GM23338 (cell line): ENCODE results near the gene EPC1. TPM values are rescaled to one million over a fixed set of nuclear protein-coding genes. Genes with fewer than 3 reads are reported as not detected.

Experiments
- ATAC-seq: fragments of 200-7000 bp; cut with Tn5 transposase; 3 replicates; pipeline ENCODE4 v1.9.1; 2020
- DNase-seq: peaks from one replicate; pipeline ENCODE4 v3.0.0-alpha.2; 2015; ENCODE audit warnings: low spot score
- H2AFZ ChIP-seq: fragments of 200-600 bp; sonication (generic); 2 replicates; pipeline ENCODE4 v1.8.0; 2016; ENCODE audit warnings: antibody characterized with exemption, mild to moderate bottlenecking, moderate library complexity
- H3F3A ChIP-seq: fragments of 200-600 bp; sonication (generic); replicated peaks from 2 replicates; pipeline ENCODE4 v1.8.0; 2017; ENCODE audit warnings: antibody characterized with exemption, mixed run types, low read depth
- H3K27ac ChIP-seq: fragments of 200-600 bp; sonication (generic); 2 replicates; pipeline ENCODE4 v1.6.1; 2016; ENCODE audit warnings: low read depth
- H3K27me3 ChIP-seq: fragments of 200-600 bp; sonication (generic); 2 replicates; pipeline ENCODE4 v1.8.0; 2016; ENCODE audit warnings: mild to moderate bottlenecking, mixed run types, moderate library complexity; ENCODE audit not compliant: insufficient read depth
- H3K36me3 ChIP-seq: fragments of 200-600 bp; sonication (generic); 2 replicates; pipeline ENCODE4 v1.8.0; 2016; ENCODE audit warnings: mild to moderate bottlenecking; ENCODE audit not compliant: insufficient read depth
- H3K4me1 ChIP-seq: fragments of 200-600 bp; sonication (generic); 2 replicates; pipeline ENCODE4 v1.8.0; 2016; ENCODE audit warnings: mild to moderate bottlenecking, moderate library complexity; ENCODE audit not compliant: insufficient read depth
- H3K4me2 ChIP-seq: fragments of 200-600 bp; sonication (generic); 2 replicates; pipeline ENCODE4 v1.7.1; 2017; ENCODE audit warnings: mixed run types
- H3K4me3 ChIP-seq: fragments of 200-600 bp; sonication (generic); 2 replicates; pipeline ENCODE4 v1.6.1; 2016; ENCODE audit warnings: mixed run types
- H3K79me2 ChIP-seq: fragments of 200-600 bp; sonication (generic); replicated peaks from 2 replicates; pipeline ENCODE4 v1.8.0; 2017; ENCODE audit warnings: mild to moderate bottlenecking; ENCODE audit not compliant: insufficient read depth
- H3K9me2 ChIP-seq: fragments of 200-600 bp; sonication (generic); 2 replicates; pipeline ENCODE4 v1.8.0; 2017; ENCODE audit not compliant: insufficient read depth
- H4K20me1 ChIP-seq: fragments of 200-600 bp; sonication (generic); replicated peaks from 2 replicates; pipeline ENCODE4 v1.8.0; 2017; ENCODE audit warnings: mild to moderate bottlenecking; ENCODE audit not compliant: insufficient read depth
- H3K27ac Mint-ChIP-seq: 2 replicates; pipeline ENCODE4 v1.8.0; 2020; ENCODE audit warnings: inconsistent platforms, mild to moderate bottlenecking, moderate library complexity, mixed read lengths
- H3K27me3 Mint-ChIP-seq: 3 replicates; pipeline ENCODE4 v1.8.0; 2022; ENCODE audit warnings: low read depth, mild to moderate bottlenecking, moderate library complexity, mixed read lengths, inconsistent platforms; ENCODE audit not compliant: insufficient read depth, poor library complexity
- H3K36me3 Mint-ChIP-seq: 3 replicates; pipeline ENCODE4 v1.8.0; 2021; ENCODE audit warnings: low read depth, mild to moderate bottlenecking, inconsistent platforms, moderate library complexity, mixed read lengths
- H3K4me1 Mint-ChIP-seq: 3 replicates; pipeline ENCODE4 v1.8.0; 2020; ENCODE audit warnings: mild to moderate bottlenecking, inconsistent platforms, mixed read lengths
- H3K4me3 Mint-ChIP-seq: 3 replicates; pipeline ENCODE4 v1.8.0; 2021; ENCODE audit warnings: moderate library complexity, mild to moderate bottlenecking, inconsistent platforms, mixed read lengths
- H3K9me3 Mint-ChIP-seq: 3 replicates; pipeline ENCODE4 v1.8.0; 2020; ENCODE audit warnings: moderate library complexity, mild to moderate bottlenecking, inconsistent platforms, mixed read lengths
- CREB1 ChIP-seq: fragments of 250-450 bp; sonication (Bioruptor Pico); IDR thresholded peaks from 2 replicates; pipeline ENCODE4 v1.5.0; 2020; ENCODE audit warnings: low read depth, mild to moderate bottlenecking, moderate library complexity
- CTCF ChIP-seq, 2 experiments: fragments of 200-600 bp in 1 of 2; sonication (generic) in 1 of 2; conservative IDR thresholded peaks; 2 replicates each; pipeline versions ENCODE4 v1.5.1 to v1.6.1; 2016 to 2017; ENCODE audit warnings: antibody characterized with exemption in 2 of 2, low read depth in 2 of 2, mild to moderate bottlenecking in 2 of 2, moderate library complexity in 1 of 2
- ETS1 ChIP-seq: IDR thresholded peaks from 2 replicates; pipeline ENCODE4 v1.6.1; 2016; ENCODE audit warnings: antibody characterized with exemption
- EZH2 ChIP-seq: fragments of 200-600 bp; sonication (generic); IDR thresholded peaks from one replicate; pipeline ENCODE4 v1.8.0; 2017; ENCODE audit warnings: antibody characterized with exemption, mild to moderate bottlenecking, low read depth; ENCODE audit not compliant: unreplicated experiment
- POLR2AphosphoS5 ChIP-seq: IDR thresholded peaks from 2 replicates; pipeline ENCODE4 v1.6.1; 2016; ENCODE audit warnings: antibody characterized with exemption, low read depth
- STAT1 ChIP-seq: IDR thresholded peaks from one replicate; pipeline ENCODE4 v1.6.1; 2016; ENCODE audit warnings: antibody characterized with exemption; ENCODE audit not compliant: unreplicated experiment
- ZNF114 ChIP-seq: fragments of 250-450 bp; sonication (Bioruptor Pico); IDR thresholded peaks from 2 replicates; pipeline ENCODE4 v1.5.0; 2020; ENCODE audit warnings: mild to moderate bottlenecking, moderate library complexity
- ZNF331 ChIP-seq: fragments of 250-450 bp; sonication (Bioruptor Pico); IDR thresholded peaks from 2 replicates; pipeline ENCODE4 v1.5.0; 2020; ENCODE audit warnings: low read depth, mild to moderate bottlenecking, moderate library complexity
- polyA plus RNA-seq: library from polyadenylated mRNA; unstranded; fragments of >200 nt; fragmentation: Nextera tagmentation; extraction: Ambion mirVana; gene quantifications from 2 replicates; pipeline ENCODE4 v1.2.1, GENCODE V29; 2016
- total RNA-seq: library from RNA; depleted of rRNA; stranded (reverse); fragments of >200 nt; shearing (Covaris generic); gene quantifications from 2 replicates; pipeline ENCODE4 v1.2.3, GENCODE V29; 2014
- TF ChIP-seq, protein P1 (sequence below): fragments of 250-450 bp; sonication (Bioruptor Pico); IDR thresholded peaks from 2 replicates; pipeline ENCODE4 v1.5.0; 2020; ENCODE audit warnings: mild to moderate bottlenecking, moderate library complexity

The EPC1 gene
- total and polyA plus RNA-seq, 2 experiments from 2014 or later: 24.1 to 25.9 TPM

DNA sequence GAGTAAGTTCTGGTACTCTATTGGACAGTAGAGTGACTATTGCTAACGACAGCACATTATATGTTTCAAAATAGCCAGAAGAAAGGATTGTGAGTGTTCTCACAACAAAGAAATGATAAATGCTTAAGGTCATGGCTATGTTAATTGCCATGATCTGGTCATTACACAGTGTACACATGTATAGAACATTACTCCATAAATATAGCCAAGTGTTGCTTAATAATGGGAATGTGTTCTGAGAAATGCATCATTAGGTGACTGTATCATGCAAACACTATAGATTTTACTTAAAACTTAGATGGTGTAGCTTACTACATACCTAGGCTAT is 19.6 kb downstream of the EPC1 start:
- Histone ChIP-seq H4K20me1 (peaks cover 36% of the 10 kb centered on the region), H3K4me3 (no peak overlapping the region), H3K27me3 (no peaks in the 10 kb centered on the region), H3K9me2 (no peaks in the 10 kb centered on the region), H2AFZ (no peak overlapping the region), H3K36me3 (no peaks in the 10 kb centered on the region), H3F3A (no peaks in the 10 kb centered on the region), H3K4me2 (peak overlapping the region; percentile 9; the same call in 1 of the 2 replicates), H3K79me2 (peaks cover 100% of the 10 kb centered on the region), H3K27ac (no peak overlapping the region), H3K4me1 (peaks cover 55% of the 10 kb centered on the region)
- TF ChIP-seq ETS1: no peak
- TF ChIP-seq EZH2: no peak
- TF ChIP-seq STAT1: no peak
- no peak for TF ChIP-seq CREB1 (CRISPR knock-in tag)
- no peak for TF ChIP-seq CTCF (conservative IDR thresholded peaks at IDR 0.05; ENCODE audit: low read depth in 2 of 2)
- no peak for TF ChIP-seq ZNF114 (CRISPR knock-in tag)
- TF ChIP-seq, protein P1, sequence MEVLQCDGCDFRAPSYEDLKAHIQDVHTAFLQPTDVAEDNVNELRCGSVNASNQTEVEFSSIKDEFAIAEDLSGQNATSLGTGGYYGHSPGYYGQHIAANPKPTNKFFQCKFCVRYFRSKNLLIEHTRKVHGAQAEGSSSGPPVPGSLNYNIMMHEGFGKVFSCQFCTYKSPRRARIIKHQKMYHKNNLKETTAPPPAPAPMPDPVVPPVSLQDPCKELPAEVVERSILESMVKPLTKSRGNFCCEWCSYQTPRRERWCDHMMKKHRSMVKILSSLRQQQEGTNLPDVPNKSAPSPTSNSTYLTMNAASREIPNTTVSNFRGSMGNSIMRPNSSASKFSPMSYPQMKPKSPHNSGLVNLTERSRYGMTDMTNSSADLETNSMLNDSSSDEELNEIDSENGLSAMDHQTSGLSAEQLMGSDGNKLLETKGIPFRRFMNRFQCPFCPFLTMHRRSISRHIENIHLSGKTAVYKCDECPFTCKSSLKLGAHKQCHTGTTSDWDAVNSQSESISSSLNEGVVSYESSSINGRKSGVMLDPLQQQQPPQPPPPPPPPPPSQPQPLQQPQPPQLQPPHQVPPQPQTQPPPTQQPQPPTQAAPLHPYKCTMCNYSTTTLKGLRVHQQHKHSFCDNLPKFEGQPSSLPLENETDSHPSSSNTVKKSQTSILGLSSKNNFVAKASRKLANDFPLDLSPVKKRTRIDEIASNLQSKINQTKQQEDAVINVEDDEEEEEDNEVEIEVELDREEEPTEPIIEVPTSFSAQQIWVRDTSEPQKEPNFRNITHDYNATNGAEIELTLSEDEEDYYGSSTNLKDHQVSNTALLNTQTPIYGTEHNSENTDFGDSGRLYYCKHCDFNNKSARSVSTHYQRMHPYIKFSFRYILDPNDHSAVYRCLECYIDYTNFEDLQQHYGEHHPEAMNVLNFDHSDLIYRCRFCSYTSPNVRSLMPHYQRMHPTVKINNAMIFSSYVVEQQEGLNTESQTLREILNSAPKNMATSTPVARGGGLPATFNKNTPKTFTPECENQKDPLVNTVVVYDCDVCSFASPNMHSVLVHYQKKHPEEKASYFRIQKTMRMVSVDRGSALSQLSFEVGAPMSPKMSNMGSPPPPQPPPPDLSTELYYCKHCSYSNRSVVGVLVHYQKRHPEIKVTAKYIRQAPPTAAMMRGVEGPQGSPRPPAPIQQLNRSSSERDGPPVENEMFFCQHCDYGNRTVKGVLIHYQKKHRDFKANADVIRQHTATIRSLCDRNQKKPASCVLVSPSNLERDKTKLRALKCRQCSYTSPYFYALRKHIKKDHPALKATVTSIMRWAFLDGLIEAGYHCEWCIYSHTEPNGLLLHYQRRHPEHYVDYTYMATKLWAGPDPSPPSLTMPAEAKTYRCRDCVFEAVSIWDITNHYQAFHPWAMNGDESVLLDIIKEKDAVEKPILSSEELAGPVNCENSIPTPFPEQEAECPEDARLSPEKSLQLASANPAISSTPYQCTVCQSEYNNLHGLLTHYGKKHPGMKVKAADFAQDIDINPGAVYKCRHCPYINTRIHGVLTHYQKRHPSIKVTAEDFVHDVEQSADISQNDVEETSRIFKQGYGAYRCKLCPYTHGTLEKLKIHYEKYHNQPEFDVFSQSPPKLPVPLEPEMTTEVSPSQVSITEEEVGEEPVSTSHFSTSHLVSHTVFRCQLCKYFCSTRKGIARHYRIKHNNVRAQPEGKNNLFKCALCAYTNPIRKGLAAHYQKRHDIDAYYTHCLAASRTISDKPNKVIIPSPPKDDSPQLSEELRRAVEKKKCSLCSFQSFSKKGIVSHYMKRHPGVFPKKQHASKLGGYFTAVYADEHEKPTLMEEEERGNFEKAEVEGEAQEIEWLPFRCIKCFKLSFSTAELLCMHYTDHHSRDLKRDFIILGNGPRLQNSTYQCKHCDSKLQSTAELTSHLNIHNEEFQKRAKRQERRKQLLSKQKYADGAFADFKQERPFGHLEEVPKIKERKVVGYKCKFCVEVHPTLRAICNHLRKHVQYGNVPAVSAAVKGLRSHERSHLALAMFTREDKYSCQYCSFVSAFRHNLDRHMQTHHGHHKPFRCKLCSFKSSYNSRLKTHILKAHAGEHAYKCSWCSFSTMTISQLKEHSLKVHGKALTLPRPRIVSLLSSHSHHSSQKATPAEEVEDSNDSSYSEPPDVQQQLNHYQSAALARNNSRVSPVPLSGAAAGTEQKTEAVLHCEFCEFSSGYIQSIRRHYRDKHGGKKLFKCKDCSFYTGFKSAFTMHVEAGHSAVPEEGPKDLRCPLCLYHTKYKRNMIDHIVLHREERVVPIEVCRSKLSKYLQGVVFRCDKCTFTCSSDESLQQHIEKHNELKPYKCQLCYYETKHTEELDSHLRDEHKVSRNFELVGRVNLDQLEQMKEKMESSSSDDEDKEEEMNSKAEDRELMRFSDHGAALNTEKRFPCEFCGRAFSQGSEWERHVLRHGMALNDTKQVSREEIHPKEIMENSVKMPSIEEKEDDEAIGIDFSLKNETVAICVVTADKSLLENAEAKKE: no peak
- TF ChIP-seq POLR2AphosphoS5: no peak
- TF ChIP-seq ZNF331 (CRISPR knock-in tag): no peak
- H3K4me3 Mint-ChIP-seq: no peak overlapping the region; the same call in 2 of the 3 replicates
- H3K9me3 Mint-ChIP-seq: no peaks in the 10 kb centered on the region
- H3K27me3 Mint-ChIP-seq: peaks cover 2% of the 10 kb centered on the region
- H3K27ac Mint-ChIP-seq: no peak overlapping the region
- peaks cover 7% of the 10 kb centered on the region; the same call in 2 of the 3 replicates for H3K36me3 Mint-ChIP-seq
- ATAC-seq (no peak), DNase-seq (no peak)
- H3K4me1 Mint-ChIP-seq: peaks cover 58% of the 10 kb centered on the region
